Hepatocyte (in vitro differentiated cells): Measurements from ENCODE around the gene RBM42.

Experiments used
- CTCF ChIP-seq: fragments of 200-600 bp; sonication (generic); IDR thresholded peaks from 2 replicates; pipeline ENCODE4 v1.5.1; 2016; ENCODE audit warnings: antibody characterized with exemption, mild to moderate bottlenecking; ENCODE audit not compliant: poor library complexity
- EZH2 ChIP-seq: fragments of 200-600 bp; sonication (generic); IDR thresholded peaks from 2 replicates; pipeline ENCODE4 v1.6.1; 2016; ENCODE audit warnings: antibody characterized with exemption, mild to moderate bottlenecking, borderline replicate concordance

- TF ChIP-seq CTCF (no peak), EZH2 (no peak)
These were observed 36.8 kb downstream of the RBM42 start for GRCh38 chr19:35665604-35666003.
